ENCODE measurements around the gene HNRNPLL. TPM values are rescaled to one million over a fixed set of nuclear protein-coding genes. Genes with fewer than 3 reads are reported as not detected.

The HNRNPLL gene
- total and polyA plus RNA-seq, 2 of the 13 experiments (the other 11 are each of a cell fraction or from before 2014, with no cell fraction given): 49.4 to 103 TPM

GRCh38 chr2:38620282-38620977, 17.7 kb upstream of the HNRNPLL start (continued):
- no peak for TF ChIP-seq ZNF558 (CRISPR knock-in tag; IDR thresholded peaks at IDR 0.05; ENCODE audit: borderline replicate concordance)
- TF ChIP-seq ARNT (IDR thresholded peaks at IDR 0.05): no peak
- TF ChIP-seq HDAC1 (CRISPR knock-in tag; IDR thresholded peaks at IDR 0.05): no peak
- TF ChIP-seq ETV6 (CRISPR knock-in tag; conservative IDR thresholded peaks at IDR 0.05): no peak
- TF ChIP-seq ZBTB25 (CRISPR knock-in tag; IDR thresholded peaks at IDR 0.05): no peak
- TF ChIP-seq SPEN (CRISPR knock-in tag; IDR thresholded peaks at IDR 0.05; ENCODE audit: low read depth): no peak
- TF ChIP-seq ZHX2 (IDR thresholded peaks at IDR 0.05; ENCODE audit: low read depth): no peak
- TF ChIP-seq ZHX2 (CRISPR knock-in tag; IDR thresholded peaks at IDR 0.05; ENCODE audit: borderline replicate concordance): no peak
- TF ChIP-seq HES4 (CRISPR knock-in tag; IDR thresholded peaks at IDR 0.05; ENCODE audit: borderline replicate concordance): no peak
- no peak for TF ChIP-seq JDP2 (CRISPR knock-in tag; IDR thresholded peaks at IDR 0.05; ENCODE audit: borderline replicate concordance)
- TF ChIP-seq TEAD3 (CRISPR knock-in tag; optimal IDR thresholded peaks at IDR 0.05; ENCODE audit: borderline replicate concordance): no peak
- TF ChIP-seq, protein P1, sequence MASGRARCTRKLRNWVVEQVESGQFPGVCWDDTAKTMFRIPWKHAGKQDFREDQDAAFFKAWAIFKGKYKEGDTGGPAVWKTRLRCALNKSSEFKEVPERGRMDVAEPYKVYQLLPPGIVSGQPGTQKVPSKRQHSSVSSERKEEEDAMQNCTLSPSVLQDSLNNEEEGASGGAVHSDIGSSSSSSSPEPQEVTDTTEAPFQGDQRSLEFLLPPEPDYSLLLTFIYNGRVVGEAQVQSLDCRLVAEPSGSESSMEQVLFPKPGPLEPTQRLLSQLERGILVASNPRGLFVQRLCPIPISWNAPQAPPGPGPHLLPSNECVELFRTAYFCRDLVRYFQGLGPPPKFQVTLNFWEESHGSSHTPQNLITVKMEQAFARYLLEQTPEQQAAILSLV (CRISPR knock-in tag; IDR thresholded peaks at IDR 0.05; ENCODE audit: borderline replicate concordance): no peak
- TF ChIP-seq POLR2AphosphoS5 (IDR thresholded peaks at IDR 0.05; ENCODE audit: low read depth, low read length): no peak
- TF ChIP-seq THYN1 (CRISPR knock-in tag; IDR thresholded peaks at IDR 0.05; ENCODE audit: borderline replicate concordance, low read depth): no peak
- TF ChIP-seq ZNF550 (CRISPR knock-in tag; IDR thresholded peaks at IDR 0.05; ENCODE audit: borderline replicate concordance): no peak
- no peak for TF ChIP-seq PCBP1 (IDR thresholded peaks at IDR 0.05; ENCODE audit: borderline replicate concordance, low read depth, low read length)
- TF ChIP-seq HMG20A (CRISPR knock-in tag; IDR thresholded peaks at IDR 0.05; ENCODE audit: borderline replicate concordance): peak; percentile 33; the same call in 1 of the 2 replicates
